DOHH2 (cell line): ENCODE measurements around the gene LNX2.

ENCODE experiments used
- H3F3A ChIP-seq: fragments of 200-600 bp; sonication (generic), shearing (Covaris generic); 2 replicates; pipeline ENCODE4 v1.6.0; 2016; ENCODE audit warnings: antibody characterized with exemption, mild to moderate bottlenecking; ENCODE audit not compliant: control insufficient read depth, insufficient read depth
- H3K27ac ChIP-seq: fragments of 200-600 bp; sonication (generic); 2 replicates; pipeline ENCODE4 v1.5.1; 2014; ENCODE audit warnings: low read depth, mild to moderate bottlenecking, low read length, moderate library complexity
- H3K27me3 ChIP-seq: fragments of 200-600 bp; sonication (generic); 2 replicates; pipeline ENCODE4 v1.6.1; 2014; ENCODE audit warnings: mild to moderate bottlenecking, low read length, mixed read lengths; ENCODE audit not compliant: control insufficient read depth
- H3K36me3 ChIP-seq: fragments of 200-600 bp; sonication (generic); 2 replicates; pipeline ENCODE4 v1.6.1; 2014; ENCODE audit warnings: mild to moderate bottlenecking, low read length, moderate library complexity, mixed read lengths; ENCODE audit not compliant: control insufficient read depth
- H3K4me1 ChIP-seq: fragments of 200-600 bp; sonication (generic); 2 replicates; pipeline ENCODE4 v1.6.1; 2014; ENCODE audit warnings: mild to moderate bottlenecking, low read length, mixed read lengths; ENCODE audit not compliant: control insufficient read depth
- H3K4me2 ChIP-seq: fragments of 200-600 bp; sonication (generic); 2 replicates; pipeline ENCODE4 v1.6.0; 2014; ENCODE audit warnings: mild to moderate bottlenecking, low read length, moderate library complexity
- H3K4me3 ChIP-seq: fragments of 200-600 bp; sonication (generic); 2 replicates; pipeline ENCODE4 v1.5.1; 2014; ENCODE audit warnings: mild to moderate bottlenecking, low read length, mixed read lengths
- H3K79me2 ChIP-seq: fragments of 200-600 bp; sonication (generic); 2 replicates; pipeline ENCODE4 v1.6.1; 2014; ENCODE audit warnings: mild to moderate bottlenecking, low read length, mixed read lengths; ENCODE audit not compliant: control insufficient read depth
- H3K9me2 ChIP-seq: fragments of 200-600 bp; sonication (generic); replicated peaks from 2 replicates; pipeline ENCODE4 v1.6.1; 2014; ENCODE audit warnings: mild to moderate bottlenecking, low read length, mixed read lengths; ENCODE audit not compliant: control insufficient read depth
- H3K9me3 ChIP-seq: fragments of 200-600 bp; sonication (generic); 2 replicates; pipeline ENCODE4 v1.6.1; 2014; ENCODE audit warnings: antibody characterized with exemption, low read length, mixed read lengths; ENCODE audit not compliant: control insufficient read depth, insufficient read depth
- H4K20me1 ChIP-seq: fragments of 200-600 bp; sonication (generic); 2 replicates; pipeline ENCODE4 v1.6.0; 2014; ENCODE audit warnings: low read depth, mild to moderate bottlenecking, antibody characterized with exemption, low read length, moderate library complexity; ENCODE audit not compliant: control insufficient read depth, insufficient read depth
- CTCF ChIP-seq: fragments of 200-600 bp; sonication (generic); IDR thresholded peaks from one replicate; pipeline ENCODE4 v1.5.1; 2014; ENCODE audit warnings: antibody characterized with exemption, mild to moderate bottlenecking, low read depth, low read length; ENCODE audit not compliant: poor library complexity, severe bottlenecking
- EZH2phosphoT487 ChIP-seq: fragments of 200-600 bp; sonication (generic); IDR thresholded peaks from 2 replicates; pipeline ENCODE4 v1.6.1; 2017; ENCODE audit warnings: borderline replicate concordance, mild to moderate bottlenecking, antibody characterized with exemption, low read length, moderate library complexity, mixed read lengths

LNX2 gene

GRCh38 chr13:27654816-27655215 is 34.5 kb upstream of the LNX2 start:
- no peaks in the 10 kb centered on the region for H3F3A ChIP-seq
- H4K20me1 ChIP-seq = no peaks in the 10 kb centered on the region
- TF ChIP-seq EZH2phosphoT487 (no peak), CTCF (no peak)
- H3K27ac ChIP-seq = no peak overlapping the region
- H3K36me3 ChIP-seq = peaks cover 45% of the 10 kb centered on the region
- no peak overlapping the region for H3K4me2 ChIP-seq
- H3K9me2 ChIP-seq = no peaks in the 10 kb centered on the region
- H3K79me2 ChIP-seq = peaks cover 32% of the 10 kb centered on the region
- H3K27me3 ChIP-seq = no peaks in the 10 kb centered on the region
- no peaks in the 10 kb centered on the region for H3K4me1 ChIP-seq
- H3K4me3 ChIP-seq = no peak overlapping the region
- H3K9me3 ChIP-seq = no peaks in the 10 kb centered on the region; the same call in 1 of the 2 replicates

DNA sequence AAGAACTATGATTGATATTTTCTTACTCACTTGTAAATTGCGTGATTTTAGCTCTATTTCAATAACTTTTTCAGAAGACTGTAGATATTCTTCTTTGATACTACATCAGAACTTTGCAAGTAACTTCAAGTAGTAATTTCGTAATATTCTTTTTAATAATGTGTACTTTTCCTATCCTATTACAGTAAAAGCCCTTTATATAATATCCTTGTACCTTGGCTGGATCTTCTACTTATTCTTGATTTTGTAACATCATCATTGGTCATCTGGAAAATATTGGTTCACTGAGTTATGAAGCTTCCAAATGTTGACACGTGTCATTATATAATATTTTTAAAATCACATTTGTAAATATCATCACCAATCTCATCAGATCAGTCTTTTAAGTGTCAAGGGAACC is 33.7 kb upstream of the LNX2 start:
- no peak for TF ChIP-seq EZH2phosphoT487
- no peak for TF ChIP-seq CTCF

GRCh38 chr13:27650312-27650711 is 30.0 kb upstream of the LNX2 start:
- Histone ChIP-seq H3K36me3 (peaks cover 76% of the 10 kb centered on the region), H3K4me3 (no peak overlapping the region), H3K9me3 (no peaks in the 10 kb centered on the region; the same call in 1 of the 2 replicates)

More for the DNA sequence above, 33.7 kb upstream of the LNX2 start:
- no peak overlapping the region for H3K4me3 ChIP-seq
- H3F3A ChIP-seq = no peaks in the 10 kb centered on the region
- H3K9me2 ChIP-seq = no peaks in the 10 kb centered on the region
- H3K79me2 ChIP-seq = peaks cover 32% of the 10 kb centered on the region
- H3K9me3 ChIP-seq = no peaks in the 10 kb centered on the region; the same call in 1 of the 2 replicates
- H3K36me3 ChIP-seq = peaks cover 50% of the 10 kb centered on the region
- H3K27me3 ChIP-seq = no peaks in the 10 kb centered on the region
- H3K4me1 ChIP-seq = no peaks in the 10 kb centered on the region
- no peaks in the 10 kb centered on the region for H4K20me1 ChIP-seq
- no peak overlapping the region for H3K4me2 ChIP-seq
- H3K27ac ChIP-seq = no peak overlapping the region

More at GRCh38 chr13:27650312-27650711, 30.0 kb upstream of the LNX2 start:
- no peaks in the 10 kb centered on the region for H3K9me2 ChIP-seq
- no peak overlapping the region for H3K27ac ChIP-seq
- no peak overlapping the region for H3K4me2 ChIP-seq
- peaks cover 32% of the 10 kb centered on the region for H3K79me2 ChIP-seq
- TF ChIP-seq EZH2phosphoT487 (no peak), CTCF (no peak)
- H3F3A ChIP-seq = no peaks in the 10 kb centered on the region
- no peaks in the 10 kb centered on the region for H3K27me3 ChIP-seq
- no peaks in the 10 kb centered on the region for H4K20me1 ChIP-seq
- no peaks in the 10 kb centered on the region for H3K4me1 ChIP-seq
